ENCODE data around the gene ARHGAP29.
"Not testable (repeated sequence)": the region's sequence is repeated elsewhere in the genome, so short reads cannot be mapped to it uniquely, and the experiment has no call there.

Gene ARHGAP29

GRCh38 chr1:94164121-94164520, 73.3 kb downstream of the ARHGAP29 start:
- not testable (repeated sequence) for DNase-seq

GRCh38 chr1:94163249-94163648, 74.1 kb downstream of the ARHGAP29 start:
- not testable (repeated sequence) for DNase-seq

GRCh38 chr1:94160811-94161210, 76.6 kb downstream of the ARHGAP29 start:
- peak; percentile 64 for DNase-seq

- DNase-seq = no peak
Measured at GRCh38 chr1:94156096-94156625, 81.2 kb downstream of the ARHGAP29 start.

GRCh38 chr1:94154989-94155388, 82.4 kb downstream of the ARHGAP29 start:
- DNase-seq = no peak

- no peak for DNase-seq
Measured at GRCh38 chr1:94153133-94153532, 84.3 kb downstream of the ARHGAP29 start.

- not testable (repeated sequence) for DNase-seq
Measured at GRCh38 chr1:94149166-94149565, 88.2 kb downstream of the ARHGAP29 start.

- no peak for DNase-seq
Measured at GRCh38 chr1:94146273-94146672, 91.1 kb downstream of the ARHGAP29 start.

DNA sequence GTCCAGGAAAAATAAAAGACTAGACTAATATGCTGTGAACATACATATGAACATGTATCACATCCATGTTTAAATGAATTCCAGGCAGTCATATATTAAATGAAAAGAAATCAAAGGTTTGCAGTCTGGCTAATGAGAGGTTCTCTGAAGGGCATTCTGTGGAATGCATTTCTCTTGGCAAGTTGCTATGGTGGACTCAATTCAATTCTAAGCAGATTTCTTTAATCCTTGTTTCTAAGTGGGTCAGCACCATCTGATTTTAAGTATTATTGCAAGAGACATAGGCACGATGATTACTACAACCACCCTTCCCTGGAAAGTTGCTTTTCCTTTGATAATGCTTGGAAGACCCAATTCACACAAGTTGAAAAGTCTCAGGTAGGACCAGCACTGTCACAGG, 92.5 kb downstream of the ARHGAP29 start:
- DNase-seq = no peak

DNA sequence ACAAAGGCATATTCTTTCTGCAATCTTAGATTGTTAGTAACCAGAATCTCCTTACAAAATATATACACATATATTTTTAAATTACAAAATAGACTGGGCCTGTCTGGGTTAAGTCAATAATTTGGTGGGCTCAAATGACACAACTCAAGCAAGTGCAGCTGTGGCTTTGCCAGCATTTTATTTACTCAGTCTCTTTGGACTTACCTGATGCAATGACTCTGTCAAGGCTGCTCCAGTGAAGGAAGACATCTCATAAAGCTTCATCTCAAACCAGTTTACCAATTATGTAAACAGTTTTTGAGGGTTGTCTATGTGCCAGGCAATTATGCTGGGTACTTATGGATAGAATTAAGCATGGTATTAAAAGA, 93.6 kb downstream of the ARHGAP29 start:
- no peak for DNase-seq

GRCh38 chr1:94143173-94143808, 94.1 kb downstream of the ARHGAP29 start:
- no peak for DNase-seq

GRCh38 chr1:94142583-94142982, 94.8 kb downstream of the ARHGAP29 start:
- DNase-seq = no peak

- DNase-seq = no peak
Measured at GRCh38 chr1:94142022-94142421, 95.4 kb downstream of the ARHGAP29 start.

GRCh38 chr1:94132111-94132510, 105.3 kb downstream of the ARHGAP29 start:
- no peak for DNase-seq

DNA sequence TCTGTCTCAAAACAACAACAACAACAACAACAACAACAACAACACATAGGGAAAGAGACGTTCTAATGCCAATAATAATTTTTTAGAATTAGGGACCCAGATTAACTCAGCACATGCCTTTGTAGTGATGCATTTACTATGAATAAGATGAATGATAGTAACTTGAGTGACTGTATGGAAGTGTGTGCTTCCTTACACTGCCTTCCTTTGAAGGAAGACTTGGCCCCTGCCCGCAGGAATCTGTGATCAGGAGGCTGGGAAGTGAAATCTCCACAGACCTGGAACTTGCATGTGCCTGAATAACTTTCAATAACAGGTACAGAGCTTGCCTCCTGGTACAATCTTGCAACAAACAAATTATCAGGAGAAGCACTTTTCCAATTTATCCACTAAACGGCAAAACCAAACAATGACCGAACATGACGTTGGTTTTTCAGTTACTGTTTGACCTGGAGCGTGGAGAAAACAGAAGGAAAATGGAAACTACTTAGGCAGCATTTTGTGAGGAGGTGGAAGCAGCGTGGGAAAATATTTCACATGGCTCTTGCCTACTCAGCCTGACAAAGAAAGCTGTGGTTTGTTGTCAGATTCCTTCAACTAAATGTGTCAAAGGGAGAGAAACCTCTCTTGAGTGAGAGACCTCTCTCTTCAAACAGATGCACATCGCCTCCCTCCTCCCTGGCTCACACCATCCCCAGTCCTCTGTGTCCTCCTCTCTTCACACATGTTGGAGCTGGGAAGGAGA, 106.4 kb downstream of the ARHGAP29 start:
- DNase-seq = no peak

DNA sequence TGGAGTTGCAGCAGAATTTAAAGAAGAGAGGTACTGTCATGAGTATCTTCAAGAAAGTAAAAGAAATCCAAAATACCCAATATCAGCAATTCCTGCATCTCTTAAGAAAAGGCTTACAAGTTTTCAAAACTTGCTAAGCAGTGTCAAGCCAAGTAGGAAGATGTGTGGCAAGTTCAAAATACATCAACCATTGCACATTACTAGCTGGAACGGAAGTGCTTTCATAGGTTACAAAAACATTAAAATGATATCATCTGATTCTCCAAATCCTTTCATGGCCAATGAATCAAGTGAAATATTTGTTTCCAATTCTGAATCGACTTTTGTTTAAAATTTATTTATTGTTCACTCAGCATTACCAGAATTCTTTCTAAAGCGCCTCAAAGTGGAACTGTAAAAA, 110.7 kb downstream of the ARHGAP29 start:
- no peak for DNase-seq

- DNase-seq = no peak
Measured at GRCh38 chr1:94125551-94126514, 111.6 kb downstream of the ARHGAP29 start.

GRCh38 chr1:94124538-94124937, 112.8 kb downstream of the ARHGAP29 start:
- DNase-seq = no peak

- no peak for DNase-seq
Measured at GRCh38 chr1:94122201-94122970, 115.0 kb downstream of the ARHGAP29 start.

All from retina (tissue), 1 donor.